Measurements from ENCODE around the gene DIP2B.

Gene DIP2B

DNA sequence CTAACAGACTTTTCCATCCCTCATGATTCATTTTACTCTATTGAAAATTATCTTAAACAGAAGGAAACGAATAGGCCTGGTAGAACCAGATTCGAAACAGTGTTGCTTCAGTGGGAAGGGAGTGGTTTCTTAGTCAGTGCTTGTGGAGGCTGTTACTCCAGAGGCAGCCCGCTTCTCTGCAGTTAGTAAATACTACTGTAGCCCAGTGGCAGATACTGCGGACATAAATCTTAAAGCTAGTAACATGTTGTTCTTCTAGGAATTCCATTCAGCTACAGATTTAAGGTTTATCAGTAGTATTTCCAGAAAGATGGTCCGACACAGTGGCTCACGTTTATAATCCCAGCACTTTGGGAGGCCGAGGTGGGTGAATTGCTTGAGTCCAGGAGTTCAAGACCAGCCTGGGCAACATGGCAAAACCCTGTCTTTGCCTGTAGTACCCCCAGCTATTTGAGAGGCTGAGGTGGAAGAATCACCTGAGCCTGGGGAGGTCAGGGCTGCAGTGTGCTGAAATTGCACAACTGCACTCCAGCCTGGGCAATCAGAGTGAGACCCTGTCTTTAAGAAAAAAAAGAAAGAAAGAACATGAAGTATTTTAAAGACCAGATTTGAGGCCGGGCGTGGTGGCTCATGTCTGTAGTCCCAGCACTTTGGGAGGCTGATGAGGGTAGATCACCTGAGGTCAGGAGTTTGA is 45.9 kb downstream of the DIP2B start:
- no peak for DNase-seq

DNA sequence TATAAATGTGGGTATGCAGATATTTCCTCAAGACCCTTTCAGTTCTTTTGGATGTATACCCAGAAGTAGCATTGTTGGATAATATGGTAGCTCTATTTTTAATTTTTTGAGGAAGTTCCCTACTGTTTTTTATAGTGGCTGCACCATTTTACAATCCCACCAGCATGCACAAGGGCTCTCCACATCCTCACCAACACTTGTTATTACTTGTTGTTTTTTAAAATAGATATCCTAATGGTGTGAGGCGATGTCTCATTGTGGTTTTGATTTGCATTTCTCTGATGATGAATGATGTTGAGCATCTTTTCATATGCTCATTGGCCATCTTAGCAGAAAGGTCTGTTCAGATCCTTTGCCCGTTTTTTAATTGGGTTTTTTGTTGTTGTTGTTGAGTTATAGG is 47.1 kb downstream of the DIP2B start:
- no peak for DNase-seq

DNA sequence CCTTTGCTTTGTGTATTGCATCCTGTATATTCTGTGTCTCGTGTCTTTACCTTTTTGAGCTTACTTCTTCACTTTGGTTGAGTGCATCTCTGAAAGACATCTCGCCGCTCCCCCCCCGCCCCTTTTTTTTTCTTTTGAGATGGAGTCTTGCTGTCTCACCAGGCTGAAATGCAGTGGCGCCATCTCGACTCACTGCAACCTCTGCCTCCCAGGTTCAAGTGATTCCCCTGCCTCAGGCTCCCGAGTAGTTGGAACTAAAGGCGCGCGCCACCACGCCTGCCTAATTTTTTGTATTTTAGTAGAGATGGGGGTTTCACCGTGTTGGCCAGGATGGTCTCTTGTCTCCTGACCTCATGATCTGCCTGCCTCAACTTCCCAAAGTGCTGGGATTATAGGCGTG is 49.9 kb downstream of the DIP2B start:
- no peak for DNase-seq

DNA sequence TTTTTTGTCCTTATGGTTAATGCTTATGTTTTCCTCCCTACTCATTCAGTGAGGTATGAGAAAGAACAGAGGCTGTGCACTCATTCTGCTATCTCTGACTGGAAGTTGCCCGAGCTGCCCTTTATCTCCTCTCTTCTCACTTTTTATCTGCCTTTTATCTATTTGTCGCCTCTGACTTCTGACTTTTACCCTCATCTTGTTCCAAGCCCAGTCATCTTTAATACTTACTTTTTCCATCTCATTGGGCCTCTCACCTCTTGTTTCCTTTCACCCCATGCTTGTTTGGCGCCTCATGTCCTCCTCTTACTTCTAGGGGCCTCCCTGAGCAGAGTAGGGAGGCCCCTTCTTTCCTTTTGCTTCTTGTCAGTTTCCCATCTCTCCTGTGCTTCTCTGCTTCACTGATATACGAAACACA is 50.7 kb downstream of the DIP2B start:
- DNase-seq, result peak; percentile 43

DNA sequence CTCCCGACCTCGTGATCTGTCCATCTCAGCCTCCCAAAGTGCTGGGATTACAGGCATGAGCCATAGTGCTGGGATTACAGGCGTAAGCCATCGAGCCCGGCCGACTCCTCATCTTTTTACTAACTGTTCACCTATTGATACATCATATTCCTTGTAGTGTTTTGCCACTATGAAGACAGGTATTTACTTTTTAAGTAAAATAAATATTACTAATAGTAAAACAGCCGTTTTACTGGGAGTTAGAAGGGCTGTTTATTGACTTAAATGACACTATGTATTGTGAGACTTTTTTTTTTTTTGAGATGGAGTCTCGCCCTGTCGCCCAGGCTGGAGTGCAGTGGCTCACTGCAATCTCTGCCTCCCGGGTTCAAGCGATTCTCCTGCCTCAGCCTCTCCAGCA is 51.5 kb downstream of the DIP2B start:
- DNase-seq, result no peak

DNA sequence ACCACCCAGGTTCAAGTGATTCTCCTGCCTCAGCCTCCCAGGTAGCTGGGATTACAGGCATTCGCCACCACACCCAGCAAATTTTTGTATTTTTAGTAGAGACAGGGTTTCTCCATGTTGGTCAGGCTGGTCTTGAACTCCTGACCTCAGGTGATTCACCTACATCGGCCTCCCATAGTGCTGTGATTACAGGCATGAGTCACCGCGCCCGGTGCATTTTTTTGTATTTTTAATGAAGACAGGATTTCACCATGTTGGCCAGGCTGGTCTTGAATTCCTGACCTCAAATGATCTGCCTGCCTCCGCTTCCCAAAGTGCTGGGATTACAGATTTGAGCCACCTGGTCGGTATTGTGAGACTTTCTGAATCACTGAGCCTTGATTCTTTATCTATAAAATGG is 52.0 kb downstream of the DIP2B start:
- peak; percentile 58 for DNase-seq

DNA sequence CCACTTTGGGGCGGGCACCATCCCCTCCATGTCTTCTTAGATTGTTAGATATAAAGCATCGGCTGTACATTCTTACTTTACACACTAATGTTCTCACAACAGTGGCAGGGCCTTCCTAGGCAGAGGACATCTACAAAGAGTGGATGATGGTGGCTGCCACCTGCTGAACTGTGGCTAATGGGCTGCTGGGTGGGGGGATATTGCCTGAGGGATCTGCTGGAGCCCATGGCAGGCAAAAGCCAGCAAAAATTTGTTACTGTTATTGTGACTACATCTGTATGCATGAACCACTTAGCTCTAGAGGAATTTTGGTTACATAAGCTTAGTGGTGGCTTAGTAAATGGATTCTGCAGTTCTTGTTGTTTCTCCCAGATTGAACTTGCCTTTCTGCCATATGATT is 52.6 kb downstream of the DIP2B start:
- DNase-seq, result no peak

DNA sequence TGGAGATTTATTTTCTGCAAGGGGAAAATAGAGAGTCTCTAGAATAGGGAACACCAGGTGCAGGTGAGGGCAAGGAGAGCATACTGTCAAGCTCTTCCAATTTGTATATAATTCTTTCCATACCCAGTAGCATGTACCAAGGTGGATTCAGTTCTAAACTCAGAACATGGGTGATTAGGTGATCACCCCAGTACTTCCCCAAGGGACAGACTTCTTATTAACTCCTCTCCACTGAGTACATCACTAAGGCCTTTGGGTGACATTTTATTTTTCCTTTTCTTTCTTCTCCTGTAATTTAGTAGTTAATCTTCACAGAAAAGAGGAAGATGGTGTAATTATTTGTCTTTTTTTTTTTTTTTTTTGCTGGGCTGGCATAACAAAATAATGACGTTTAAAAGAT is 54.2 kb downstream of the DIP2B start:
- no peak for DNase-seq

DNA sequence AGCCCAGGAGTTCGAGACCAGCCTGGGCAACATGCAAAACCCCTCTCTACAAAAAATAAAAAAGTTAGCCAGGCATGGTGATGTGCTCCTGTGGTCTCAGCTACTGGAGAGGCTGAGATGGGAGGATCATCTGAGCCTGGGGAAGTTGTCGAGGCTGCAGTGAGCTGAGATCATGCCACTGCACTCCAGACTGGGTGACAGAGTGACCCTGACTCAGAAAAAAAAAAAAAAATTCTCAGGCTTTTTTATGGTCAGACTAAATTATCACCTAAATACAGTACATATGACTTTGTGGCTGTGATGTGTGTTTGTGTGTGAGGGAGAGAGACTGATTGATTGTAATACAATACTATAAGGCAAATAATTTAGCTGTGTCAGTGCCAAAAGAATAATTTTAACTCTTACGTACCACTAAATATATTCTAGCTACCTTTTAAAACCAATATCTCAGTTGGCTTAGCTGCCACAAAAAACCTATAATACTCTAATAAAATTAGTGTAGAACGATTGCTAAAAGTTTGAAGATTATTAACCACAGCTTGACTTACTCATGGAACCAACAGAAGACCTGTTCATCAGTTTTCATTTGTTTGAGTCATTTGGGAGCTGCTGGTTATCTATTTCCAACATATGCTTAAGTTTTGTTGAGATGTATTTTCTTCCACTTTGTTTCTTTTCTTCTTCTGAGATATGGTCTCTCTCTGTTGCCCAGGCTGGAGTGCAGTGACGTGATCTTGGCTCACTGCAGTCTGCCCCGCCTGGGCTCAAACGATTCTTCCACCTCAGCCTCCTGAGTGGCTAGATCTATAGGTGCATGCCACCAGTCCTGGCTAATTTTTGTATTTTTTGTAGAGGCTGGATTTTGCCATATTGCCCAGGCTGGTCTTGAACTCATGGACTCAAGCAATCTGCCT is 58.0 kb downstream of the DIP2B start:
- DNase-seq, result no peak

DNA sequence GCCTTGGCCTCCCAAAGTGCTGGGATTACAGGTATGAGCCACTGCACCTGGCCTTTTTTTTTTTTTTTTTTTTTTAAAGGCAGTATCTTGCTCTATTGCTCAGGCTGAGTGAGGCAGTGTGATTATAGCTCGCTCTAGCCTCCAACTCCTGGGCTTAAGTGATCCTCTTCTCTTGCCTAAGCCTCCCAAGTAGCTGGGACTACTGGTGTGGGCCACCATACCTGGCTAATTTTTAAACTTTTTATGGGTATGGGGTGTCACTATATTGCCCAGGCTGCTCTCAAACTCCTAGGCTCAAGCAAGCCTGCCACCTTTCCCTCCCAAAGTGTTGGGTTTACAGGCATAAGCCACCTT is 58.6 kb downstream of the DIP2B start:
- DNase-seq, result no peak

DNA sequence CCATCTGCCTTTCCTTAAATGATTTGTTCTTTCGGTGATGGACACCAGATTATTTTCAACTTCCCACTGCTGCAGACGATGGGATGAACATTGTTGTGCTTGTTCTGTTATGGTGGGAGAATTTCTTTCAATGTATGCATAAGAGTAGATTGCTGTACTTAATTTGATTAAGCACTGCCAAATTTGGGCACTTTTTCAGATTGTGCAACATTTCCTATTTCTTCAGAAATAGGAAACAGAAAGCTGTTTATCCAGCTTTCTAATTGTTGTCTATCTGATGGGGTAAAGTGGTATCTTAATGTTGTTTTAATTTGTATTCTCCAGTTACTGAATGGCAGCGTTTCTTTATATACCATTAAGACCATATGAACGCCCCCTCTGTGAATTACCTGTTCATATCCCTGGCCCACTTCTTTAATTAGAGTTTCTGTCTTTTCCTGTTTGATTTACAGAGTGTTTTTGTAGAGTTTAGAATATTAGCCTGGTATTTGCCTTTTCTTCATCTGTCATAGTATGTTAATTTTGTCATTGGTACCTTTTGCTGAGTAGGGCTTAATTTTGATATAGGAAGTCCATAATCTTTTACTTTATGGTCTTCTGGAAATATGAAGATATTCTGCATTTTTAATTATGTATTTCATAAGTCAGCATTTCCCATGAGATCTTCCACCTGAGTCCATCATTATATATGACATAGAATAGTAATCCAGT is 59.6 kb downstream of the DIP2B start:
- DNase-seq, result no peak

DNA sequence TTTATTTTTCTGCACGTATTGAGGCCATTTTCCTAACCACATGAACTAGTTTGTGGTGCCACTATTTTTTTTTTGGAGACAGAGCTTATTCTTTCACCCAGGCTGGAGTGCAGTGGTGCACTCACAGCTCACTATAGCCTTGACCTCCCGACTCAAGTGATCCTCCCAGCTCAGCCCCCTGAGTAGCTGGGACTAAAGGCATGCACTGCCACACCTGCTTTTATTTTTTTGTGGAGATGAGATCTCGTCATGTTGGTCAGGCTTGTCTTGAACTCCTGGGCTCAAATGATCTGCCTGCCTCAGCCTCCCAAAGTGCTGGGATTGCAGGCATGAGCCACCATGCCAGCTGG is 60.1 kb downstream of the DIP2B start:
- no peak for DNase-seq

DNA sequence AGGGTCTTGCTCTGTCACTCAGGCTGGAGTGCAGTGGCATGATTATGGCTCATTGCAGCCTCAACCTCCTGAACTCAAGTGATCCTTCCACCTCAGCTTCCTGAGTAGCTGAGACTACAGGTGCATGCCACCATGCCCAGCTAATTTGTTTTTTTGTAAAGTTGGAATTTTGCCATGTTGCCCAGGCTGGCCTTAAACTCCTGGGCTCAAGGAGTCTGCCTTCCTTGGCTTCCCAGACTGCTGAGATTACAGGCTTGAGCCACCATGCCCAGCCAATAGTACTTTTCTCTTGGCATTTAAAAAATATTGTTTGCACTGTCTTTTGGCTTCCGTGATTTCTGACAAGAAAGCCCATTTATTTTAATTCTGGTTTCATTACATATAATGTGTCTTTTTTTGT is 61.3 kb downstream of the DIP2B start:
- DNase-seq, result no peak

DNA sequence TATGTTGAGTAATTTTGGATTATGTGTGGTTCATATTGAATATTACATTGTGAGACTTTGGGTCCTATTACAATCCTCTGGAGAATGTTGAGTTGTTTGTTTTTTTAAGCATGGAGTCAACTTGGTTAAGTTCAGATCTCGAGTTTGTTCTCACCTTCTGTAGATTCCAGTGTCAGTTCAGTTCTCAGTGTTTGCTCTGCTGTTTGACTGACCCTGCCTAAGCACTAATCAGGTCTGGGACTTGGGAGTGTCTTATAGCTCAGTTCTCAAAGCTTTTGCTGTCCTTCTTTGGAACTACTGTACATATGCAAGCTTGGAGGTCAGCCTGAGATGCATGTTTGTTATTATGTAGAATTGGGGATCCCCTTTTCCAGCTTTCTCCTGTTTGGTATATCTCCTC is 63.1 kb downstream of the DIP2B start:
- DNase-seq, result no peak

DNA sequence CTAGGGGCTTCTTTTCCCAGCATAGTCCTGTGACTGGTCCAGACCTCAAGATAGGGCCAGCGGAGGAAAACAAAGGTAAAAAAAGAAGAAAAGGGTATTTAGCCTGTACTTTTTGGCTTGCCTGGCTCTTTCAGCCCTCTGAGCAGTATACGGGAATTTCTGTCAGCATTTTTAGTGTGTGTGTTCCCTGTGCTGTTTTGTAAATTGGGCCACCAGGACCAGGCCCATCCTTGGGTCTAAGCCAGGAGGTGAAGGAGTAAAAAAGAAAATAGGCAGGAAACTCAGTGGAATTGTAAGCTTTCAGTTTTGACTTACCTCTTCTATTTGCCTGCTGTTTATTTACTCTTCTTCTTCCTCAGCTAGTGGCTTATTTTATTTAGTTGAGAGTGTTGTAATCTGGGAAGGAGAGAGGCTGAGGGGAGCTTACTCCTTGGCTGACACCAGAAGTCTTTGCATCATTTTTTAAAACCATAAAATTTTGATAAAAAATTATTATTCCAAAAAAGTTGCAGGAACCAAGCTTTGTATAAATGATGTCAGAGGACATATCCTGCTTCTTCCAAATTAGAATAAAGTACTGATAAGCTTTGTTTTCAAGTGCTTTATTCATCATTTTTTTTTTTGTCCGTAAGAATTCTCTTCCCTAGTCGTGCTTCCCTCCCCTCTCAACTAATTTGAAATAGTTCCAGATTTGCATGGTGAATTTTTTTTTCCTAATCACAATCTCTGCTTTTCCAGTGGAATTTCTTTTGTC is 63.7 kb downstream of the DIP2B start:
- no peak for DNase-seq

DNA sequence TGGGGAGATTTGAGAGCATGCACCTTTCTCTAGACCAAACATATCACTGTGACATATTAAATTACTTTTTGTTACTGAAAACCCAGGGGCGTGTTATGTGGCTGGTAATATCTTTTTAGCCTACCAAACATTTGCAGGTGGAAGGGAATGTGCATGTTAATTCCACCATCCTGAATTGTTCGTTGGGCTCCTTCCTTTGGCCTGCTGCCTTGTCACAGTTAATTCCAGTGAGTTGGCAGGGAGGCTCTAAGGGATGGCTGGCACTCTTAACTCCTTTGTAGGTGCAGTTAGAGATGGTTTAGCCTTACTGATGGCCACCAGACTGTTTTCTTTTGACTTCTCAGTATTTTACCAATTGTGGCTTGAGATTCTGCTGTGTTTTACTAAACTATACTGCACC is 64.5 kb downstream of the DIP2B start:
- DNase-seq, result no peak

DNA sequence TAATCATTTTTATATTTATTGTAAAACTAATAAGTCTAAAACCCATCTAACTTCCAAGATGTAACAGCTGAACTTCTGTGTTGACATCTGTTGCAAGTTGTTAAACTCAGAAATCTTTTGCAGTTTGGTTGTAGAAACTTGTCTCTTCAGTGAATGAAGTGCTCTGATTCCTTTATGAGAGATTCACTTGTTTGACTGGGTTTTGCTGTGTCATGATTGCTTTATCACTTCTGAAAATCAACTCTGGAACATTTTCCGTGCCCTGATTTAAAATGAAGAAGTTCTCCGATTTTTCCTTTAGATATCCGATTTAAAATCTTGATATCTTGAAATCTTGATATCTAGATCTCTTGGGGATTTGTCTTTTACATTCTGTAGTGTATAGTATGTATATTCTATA is 65.1 kb downstream of the DIP2B start:
- no peak for DNase-seq

DNA sequence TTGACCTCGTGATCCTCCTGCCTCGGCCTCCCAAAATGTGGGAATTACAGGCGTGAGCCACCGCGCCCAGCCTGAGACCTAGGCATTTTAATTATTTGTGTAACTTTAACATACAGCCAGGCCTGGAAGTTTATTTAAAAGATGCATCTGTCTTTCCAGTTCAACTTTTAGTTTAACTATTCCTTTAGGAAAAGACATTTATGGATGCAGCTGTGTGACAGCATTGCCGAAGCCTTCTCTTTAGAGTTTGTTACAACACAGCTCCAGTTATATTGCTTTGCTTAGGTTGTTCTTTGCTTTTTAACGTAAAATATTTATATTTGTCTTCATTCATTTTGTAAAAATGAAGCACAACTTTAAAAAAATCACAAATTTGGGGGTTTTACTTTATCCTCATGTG is 67.0 kb downstream of the DIP2B start:
- DNase-seq, result no peak

DNA sequence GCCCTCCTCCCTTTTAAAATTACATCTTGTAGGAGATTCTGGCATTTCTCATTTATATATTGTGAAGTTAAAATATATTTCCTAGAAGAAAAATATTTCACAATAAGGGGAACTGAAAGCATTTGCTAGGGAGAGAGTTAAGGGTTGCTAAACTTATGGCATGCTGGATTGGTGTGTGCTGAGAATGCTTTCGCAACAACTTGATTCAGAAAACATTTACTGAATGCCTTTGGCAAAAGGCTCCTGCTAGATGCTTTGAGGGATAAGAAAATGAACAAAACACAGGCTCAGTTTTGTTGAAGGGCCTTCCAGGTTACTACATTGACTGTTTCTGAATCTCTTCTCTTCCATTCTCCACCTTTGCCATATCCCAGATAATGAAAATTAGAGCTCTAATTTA is 67.5 kb downstream of the DIP2B start:
- DNase-seq, result no peak

DNA sequence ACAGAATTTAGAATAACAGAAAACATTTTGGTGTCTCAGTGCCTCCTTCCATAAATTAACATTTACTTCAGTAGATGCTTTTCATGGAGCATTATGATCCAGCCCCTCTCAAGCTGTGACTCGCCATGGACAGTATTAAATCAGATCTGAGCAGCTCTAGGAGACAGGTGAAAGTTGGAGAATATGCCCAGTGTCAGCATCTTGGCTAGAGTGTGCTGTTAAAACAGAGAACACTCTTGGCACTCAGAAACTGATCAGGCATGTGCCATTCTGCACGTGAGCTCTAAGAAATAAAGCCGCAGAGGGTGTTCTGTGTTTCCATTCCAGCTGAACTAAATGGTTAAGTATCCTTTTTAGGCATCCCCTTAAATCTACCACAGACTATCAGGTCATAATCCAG is 68.0 kb downstream of the DIP2B start:
- DNase-seq, result no peak

DNA sequence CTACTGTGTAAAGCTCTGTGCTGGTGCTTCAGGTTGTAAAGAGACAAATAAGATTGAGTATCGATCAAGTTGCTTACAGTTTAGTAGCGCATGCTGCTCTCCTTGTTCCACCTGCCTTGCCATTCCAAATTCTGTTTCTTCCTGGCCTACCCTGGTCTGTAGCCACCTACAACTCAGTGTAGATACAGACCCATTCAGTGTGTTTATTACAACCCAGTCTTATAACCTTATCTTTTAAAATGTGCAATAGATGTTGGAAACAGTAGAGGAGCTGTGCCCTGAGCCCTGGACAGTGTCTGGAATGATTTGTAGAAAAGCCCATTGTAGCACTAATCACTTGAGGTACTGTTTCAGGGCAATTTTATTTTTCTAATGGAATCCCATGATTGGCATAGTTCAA is 68.5 kb downstream of the DIP2B start:
- DNase-seq, result no peak

DNA sequence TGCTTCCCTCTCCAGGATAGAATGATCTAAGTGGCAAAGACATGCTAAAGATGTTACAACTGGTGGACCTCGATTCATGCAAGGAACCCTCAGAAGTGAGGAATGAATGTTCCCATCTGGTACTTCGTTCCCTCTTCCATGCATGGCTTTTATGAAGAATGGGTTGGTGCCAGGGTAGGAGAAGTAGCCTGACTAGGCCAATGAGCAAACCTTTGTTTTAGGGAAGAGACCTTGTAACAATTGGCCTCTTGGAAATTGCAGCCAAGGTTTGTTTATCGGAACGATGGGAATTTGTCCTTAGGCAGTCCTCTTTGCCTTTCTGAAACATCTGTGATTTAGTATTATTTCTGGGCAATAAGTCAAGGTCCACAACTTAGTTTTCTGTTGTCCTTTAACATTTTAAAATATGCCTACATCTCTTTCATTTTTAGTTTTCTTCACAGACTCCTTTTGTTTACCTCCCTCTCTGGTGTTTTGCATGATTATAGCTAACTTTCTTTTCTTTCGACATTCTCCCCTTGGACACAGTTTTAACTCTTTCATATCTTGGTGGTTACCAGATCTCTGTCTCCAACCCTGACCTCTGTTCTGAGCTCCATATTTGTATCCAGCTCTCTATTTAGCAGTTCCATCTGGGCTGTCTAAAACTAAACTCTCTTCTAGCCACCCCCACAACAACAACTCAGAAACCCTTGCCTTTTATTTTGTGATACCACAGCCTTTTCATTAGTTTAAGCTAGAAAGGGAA is 70.0 kb downstream of the DIP2B start:
- no peak for DNase-seq

Data from stimulated activated CD8-positive, alpha-beta memory T cell treated with anti-CD3 and anti-CD28 coated beads, Interleukin-4, amount 100 ng/mL, for 48 hours (primary cell).